Cardiac muscle cell (in vitro differentiated cells and primary cell): ENCODE results near the gene STX10. TPM values are rescaled to one million over a fixed set of nuclear protein-coding genes. Genes with fewer than 3 reads are reported as not detected.
"Not testable (repeated sequence)": the region's sequence is repeated elsewhere in the genome, so short reads cannot be mapped to it uniquely, and the experiment has no call there.

Source experiments
- DNase-seq, 2 donors: peaks; one replicate each; pipeline versions ENCODE4 v3.0.0 to v3.0.0-alpha.2; 2010 to 2017; ENCODE audit warnings: low read depth in 1 of 2, low spot score in 1 of 2
- H3K27ac ChIP-seq: fragments of 200-600 bp; sonication (generic); 2 replicates; pipeline ENCODE4 v1.5.1; 2016
- H3K27me3 ChIP-seq: fragments of 200-600 bp; sonication (generic); 2 replicates; pipeline ENCODE4 v1.6.0; 2016; ENCODE audit warnings: control low read depth
- H3K36me3 ChIP-seq: fragments of 200-600 bp; sonication (generic); 2 replicates; pipeline ENCODE4 v1.5.1; 2016; ENCODE audit warnings: control low read depth
- H3K4me1 ChIP-seq: fragments of 200-600 bp; sonication (generic); 2 replicates; pipeline ENCODE4 v1.8.1; 2017; ENCODE audit warnings: low read depth, mild to moderate bottlenecking, mixed run types
- H3K4me3 ChIP-seq: fragments of 200-600 bp; sonication (generic); 2 replicates; pipeline ENCODE4 v1.5.1; 2016; ENCODE audit warnings: mild to moderate bottlenecking
- H3K9me3 ChIP-seq: fragments of 200-600 bp; sonication (generic); 2 replicates; pipeline ENCODE4 v1.5.1; 2017; ENCODE audit warnings: low read depth, mild to moderate bottlenecking, control low read depth
- polyA plus RNA-seq: library from polyadenylated mRNA; unstranded; fragments of >200 nt; fragmentation: Nextera tagmentation; extraction: Ambion mirVana; gene quantifications from 2 replicates; pipeline ENCODE4 v1.2.1, GENCODE V29; 2016
- total RNA-seq: library from RNA; depleted of rRNA; stranded (reverse); fragments of >200 nt; gene quantifications from 2 replicates; pipeline ENCODE4 v1.2.3, GENCODE V29; 2016
- TF ChIP-seq, protein P1 (sequence below): IDR thresholded peaks from 2 replicates; pipeline ENCODE4 v1.5.1; 2012; ENCODE audit warnings: low read depth, mild to moderate bottlenecking, low read length

STX10 gene
- total and polyA plus RNA-seq, 2 experiments from 2014 or later, result 65.2 to 110 TPM

DNA sequence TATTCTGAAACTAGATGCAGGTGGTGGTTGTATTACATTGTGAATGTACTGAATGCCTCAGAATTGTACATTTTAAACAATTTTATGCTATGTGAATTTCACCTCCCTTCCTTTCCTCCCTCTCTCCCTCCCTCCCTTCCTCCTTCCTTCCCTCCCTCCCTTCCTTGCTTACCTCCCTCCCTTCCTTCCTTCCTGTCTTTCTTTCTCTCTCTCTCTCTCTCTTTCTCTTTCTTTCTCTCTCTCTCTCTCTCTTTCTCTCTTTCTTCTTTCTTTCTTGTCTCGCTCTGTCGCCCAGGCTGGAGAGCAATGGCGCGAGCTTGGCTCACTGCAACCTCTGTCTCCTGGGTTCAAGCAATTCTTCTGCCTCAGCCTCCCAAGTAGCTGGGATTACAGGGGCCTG, 37.2 kb upstream of the STX10 start:
- H3K4me3 ChIP-seq, result no peak overlapping the region
- no peaks in the 10 kb centered on the region for H3K4me1 ChIP-seq
- no peaks in the 10 kb centered on the region for H3K36me3 ChIP-seq
- H3K27ac ChIP-seq, result no peak overlapping the region
- no peaks in the 10 kb centered on the region for H3K27me3 ChIP-seq
- no peak for DNase-seq
- TF ChIP-seq, protein P1, sequence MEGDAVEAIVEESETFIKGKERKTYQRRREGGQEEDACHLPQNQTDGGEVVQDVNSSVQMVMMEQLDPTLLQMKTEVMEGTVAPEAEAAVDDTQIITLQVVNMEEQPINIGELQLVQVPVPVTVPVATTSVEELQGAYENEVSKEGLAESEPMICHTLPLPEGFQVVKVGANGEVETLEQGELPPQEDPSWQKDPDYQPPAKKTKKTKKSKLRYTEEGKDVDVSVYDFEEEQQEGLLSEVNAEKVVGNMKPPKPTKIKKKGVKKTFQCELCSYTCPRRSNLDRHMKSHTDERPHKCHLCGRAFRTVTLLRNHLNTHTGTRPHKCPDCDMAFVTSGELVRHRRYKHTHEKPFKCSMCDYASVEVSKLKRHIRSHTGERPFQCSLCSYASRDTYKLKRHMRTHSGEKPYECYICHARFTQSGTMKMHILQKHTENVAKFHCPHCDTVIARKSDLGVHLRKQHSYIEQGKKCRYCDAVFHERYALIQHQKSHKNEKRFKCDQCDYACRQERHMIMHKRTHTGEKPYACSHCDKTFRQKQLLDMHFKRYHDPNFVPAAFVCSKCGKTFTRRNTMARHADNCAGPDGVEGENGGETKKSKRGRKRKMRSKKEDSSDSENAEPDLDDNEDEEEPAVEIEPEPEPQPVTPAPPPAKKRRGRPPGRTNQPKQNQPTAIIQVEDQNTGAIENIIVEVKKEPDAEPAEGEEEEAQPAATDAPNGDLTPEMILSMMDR, result no peak
- no peaks in the 10 kb centered on the region for H3K9me3 ChIP-seq

DNA sequence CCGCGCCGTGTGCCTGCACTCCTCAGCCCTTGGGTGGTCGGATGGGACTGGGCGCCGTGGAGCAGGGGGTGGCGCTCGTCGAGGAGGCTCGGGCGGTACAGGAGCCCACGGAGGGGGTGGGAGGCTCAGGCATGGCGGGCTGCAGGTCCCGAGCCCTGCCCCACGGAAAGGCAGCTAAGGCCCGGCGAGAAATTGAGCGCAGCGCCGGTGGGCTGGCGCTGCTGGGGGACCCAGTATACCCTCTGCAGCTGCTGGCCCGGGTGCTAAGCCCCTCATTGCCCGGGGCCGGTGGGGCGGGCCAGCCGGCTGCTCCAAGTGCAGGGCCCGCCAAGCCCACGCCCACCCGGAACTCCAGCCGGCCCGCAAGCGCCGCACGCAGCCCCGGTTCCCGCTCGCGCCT, 36.5 kb upstream of the STX10 start:
- H3K4me1 ChIP-seq, H3K9me3 ChIP-seq, DNase-seq, H3K4me3 ChIP-seq, H3K27me3 ChIP-seq, H3K36me3 ChIP-seq, H3K27ac ChIP-seq: not testable (repeated sequence)

DNA sequence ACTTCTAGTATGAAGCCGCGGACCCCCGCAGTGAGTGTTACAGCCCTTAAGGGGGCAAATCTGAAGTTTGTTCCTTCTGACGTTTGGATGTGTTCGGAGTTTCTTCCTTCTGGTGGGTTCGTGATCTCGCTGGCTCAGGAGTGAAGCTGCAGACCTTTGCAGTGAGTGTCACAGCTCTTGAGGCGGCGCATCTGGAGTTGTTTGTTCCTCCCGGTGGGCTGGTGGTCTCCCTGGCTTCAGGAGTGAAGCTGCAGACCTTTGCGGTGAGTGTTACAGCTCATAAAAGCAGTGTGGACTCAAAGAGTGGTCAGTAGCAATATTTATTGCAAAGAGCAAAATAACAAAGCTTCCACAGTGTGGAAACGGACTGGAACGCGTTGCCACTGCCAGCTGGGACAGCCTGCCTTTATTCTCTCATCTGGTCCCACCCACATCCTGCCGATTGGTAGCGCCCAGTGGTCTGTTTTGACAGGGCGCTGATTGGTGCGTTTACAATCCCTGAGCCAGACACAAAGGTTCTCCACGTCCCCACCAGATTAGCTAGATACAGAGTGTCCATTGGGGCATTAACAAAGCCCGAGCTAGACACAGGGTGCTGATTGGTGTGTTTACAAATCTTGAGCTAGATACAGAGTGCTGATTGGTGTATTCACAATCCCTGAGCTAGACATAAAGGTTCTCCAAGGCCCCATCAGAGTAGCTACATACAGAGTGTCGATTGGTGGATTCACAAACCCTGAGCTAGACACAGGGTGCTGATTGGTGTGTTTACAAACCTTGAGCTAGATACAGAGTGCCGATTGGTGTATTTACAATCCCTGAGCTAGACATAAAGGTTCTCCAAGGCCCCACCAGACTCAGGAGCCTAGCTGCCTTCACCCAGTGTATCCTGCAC, 35.8 kb upstream of the STX10 start:
- not testable (repeated sequence) for DNase-seq, H3K27me3 ChIP-seq, H3K9me3 ChIP-seq, H3K4me1 ChIP-seq, H3K4me3 ChIP-seq, H3K36me3 ChIP-seq, H3K27ac ChIP-seq

DNA sequence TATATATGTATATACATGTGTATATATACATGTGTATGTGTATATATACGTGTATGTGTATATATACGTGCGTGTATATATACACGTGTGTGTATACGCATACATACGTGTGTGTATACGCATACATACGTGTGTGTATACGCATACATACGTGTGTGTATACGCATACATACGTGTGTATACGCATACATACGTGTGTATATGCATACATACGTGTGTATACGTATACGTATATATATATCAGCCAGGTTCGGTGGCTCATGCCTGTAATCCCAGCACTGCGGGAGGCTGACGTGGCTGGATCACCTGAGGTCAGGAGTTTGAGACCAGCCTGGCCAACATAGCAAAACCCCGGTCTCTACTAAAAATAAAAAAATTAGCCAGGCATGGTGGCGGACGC, 34.8 kb upstream of the STX10 start:
- not testable (repeated sequence) for H3K4me3 ChIP-seq, H3K9me3 ChIP-seq, H3K27ac ChIP-seq, H3K36me3 ChIP-seq, DNase-seq, H3K27me3 ChIP-seq, H3K4me1 ChIP-seq

DNA sequence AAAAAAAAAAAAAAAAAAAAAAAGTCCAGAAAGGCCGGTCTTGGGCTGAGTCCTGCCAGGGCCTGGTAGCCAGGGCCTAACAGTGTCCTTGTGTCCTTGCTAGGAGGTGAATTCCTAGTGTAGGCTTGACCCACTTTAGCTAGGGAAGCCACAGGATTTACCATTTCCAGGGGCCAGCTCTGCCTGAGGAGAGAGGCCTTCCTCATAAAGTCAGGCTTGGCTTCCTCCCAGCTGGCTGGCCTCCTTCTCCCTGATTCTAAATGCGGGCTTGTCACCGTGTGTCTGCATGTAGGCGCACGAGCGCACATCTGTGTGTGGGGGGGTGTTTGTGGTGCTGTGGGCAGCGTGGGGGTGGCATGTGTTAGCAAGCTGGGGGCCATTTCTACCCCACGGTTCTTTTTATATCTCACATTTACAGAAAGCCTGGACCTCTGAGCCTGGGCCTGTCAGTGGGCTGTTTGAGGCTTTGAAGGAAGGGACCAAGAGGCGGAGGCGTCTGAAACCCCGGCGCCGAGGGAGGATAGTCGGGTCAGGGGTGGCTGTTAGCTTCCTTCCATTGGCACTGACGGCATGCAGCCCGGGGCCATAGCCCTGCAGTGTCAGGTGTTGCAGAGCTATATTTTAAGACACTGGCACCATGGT, 31.7 kb upstream of the STX10 start:
- Histone ChIP-seq H3K36me3 (no peaks in the 10 kb centered on the region), H3K4me1 (peaks cover 7% of the 10 kb centered on the region), H3K27me3 (no peaks in the 10 kb centered on the region), H3K27ac (peak overlapping the region; percentile 84), H3K9me3 (no peaks in the 10 kb centered on the region), H3K4me3 (no peak overlapping the region)
- DNase-seq, result peak; percentile 19 to 85
- TF ChIP-seq, protein P1, result no peak

DNA sequence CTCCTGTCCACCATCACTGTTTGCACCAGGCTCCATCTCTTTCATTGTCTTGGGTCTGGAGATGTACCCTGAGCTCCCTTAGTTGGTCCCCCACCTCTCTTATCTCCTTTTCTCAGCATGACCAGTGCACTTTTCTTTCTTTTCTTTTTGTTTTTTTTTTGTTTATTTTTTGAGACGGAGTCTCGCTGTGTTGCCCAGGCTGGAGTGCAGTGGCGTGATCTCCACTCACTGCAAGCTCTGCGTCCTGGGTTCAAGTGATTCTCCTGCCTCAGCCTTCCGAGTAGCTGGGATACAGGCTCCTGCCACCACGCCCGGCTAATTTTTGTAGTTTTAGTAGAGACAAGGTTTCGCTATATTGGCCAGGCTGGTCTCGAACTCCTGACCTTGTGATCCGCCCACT, 28.1 kb upstream of the STX10 start:
- not testable (repeated sequence) for H3K4me3 ChIP-seq, H3K4me1 ChIP-seq, H3K36me3 ChIP-seq, H3K9me3 ChIP-seq, H3K27me3 ChIP-seq, DNase-seq, H3K27ac ChIP-seq

DNA sequence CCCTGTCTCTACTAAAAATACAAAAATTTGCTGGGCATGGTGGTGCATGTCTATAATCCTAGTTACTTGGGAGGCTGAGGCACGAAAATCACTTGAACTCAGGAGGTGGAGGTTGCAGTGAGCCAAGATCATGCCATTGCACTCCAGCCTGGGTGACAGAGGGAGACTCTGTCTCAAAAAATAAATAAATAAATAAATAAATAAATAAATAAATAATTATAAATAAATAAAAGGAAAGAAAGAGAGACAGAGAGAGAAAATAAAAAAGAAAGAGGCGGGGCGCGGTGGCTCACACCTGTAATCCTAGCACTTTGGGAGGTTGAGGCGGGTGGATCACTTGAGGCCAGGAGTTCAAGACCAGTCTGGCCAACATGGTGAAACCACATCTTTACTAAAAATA, 27.4 kb upstream of the STX10 start:
- not testable (repeated sequence) for H3K36me3 ChIP-seq, H3K4me3 ChIP-seq, DNase-seq, H3K27me3 ChIP-seq, H3K4me1 ChIP-seq, H3K27ac ChIP-seq, H3K9me3 ChIP-seq

DNA sequence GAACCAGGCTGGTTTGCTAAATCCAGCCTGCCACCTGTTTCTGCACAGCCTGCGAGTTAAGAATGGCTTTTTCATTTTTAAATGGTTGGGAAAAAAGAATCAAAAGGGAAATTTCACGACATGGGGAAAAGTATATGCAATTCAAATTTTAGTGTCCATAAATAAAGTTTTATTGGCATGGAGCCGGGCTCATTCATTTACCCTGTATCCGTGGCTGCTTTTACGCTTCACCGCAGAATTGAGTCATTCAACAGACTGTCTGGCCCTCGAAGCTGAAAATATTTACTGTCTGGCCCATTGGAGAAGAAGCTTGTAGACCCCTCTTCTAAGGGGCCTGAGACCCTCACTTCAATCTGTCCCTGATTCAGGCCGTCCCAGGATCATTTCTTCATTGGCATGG, 26.2 kb upstream of the STX10 start:
- Histone ChIP-seq H3K27ac (no peak overlapping the region), H3K27me3 (no peaks in the 10 kb centered on the region), H3K4me3 (no peak overlapping the region), H3K9me3 (no peaks in the 10 kb centered on the region), H3K36me3 (no peaks in the 10 kb centered on the region), H3K4me1 (no peaks in the 10 kb centered on the region)
- TF ChIP-seq, protein P1, result no peak
- DNase-seq, result no peak
